GM19193 (cell line): ENCODE data around the gene LIMCH1.

Source experiments
- POLR2A ChIP-seq: IDR thresholded peaks from 4 replicates; pipeline ENCODE4 v1.6.1; 2011; ENCODE audit not compliant: insufficient read depth, insufficient read length; ENCODE audit errors: extremely low read depth

LIMCH1 gene

GRCh38 chr4:41524425-41524824, 13.5 kb upstream of the LIMCH1 start:
- TF ChIP-seq POLR2A = no peak

DNA sequence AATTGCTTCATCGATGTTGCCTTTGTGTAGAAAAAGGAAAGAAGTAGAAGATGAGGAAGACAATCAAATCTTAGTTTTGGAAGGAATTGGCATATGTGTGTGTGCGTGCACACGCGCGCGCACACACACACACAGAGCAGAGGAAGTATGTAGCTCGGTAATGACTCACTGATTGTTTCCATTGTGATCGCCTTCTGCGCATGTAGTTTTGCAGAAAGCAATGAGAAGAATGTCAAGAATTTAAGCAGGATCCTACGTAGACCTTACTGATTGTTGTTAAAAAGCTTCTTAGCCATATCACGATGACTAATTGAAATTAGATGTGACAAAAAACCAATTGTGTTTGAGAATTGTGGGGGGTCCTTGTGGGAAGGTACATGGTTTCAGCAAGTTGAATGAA, 12.8 kb upstream of the LIMCH1 start:
- no peak for TF ChIP-seq POLR2A

DNA sequence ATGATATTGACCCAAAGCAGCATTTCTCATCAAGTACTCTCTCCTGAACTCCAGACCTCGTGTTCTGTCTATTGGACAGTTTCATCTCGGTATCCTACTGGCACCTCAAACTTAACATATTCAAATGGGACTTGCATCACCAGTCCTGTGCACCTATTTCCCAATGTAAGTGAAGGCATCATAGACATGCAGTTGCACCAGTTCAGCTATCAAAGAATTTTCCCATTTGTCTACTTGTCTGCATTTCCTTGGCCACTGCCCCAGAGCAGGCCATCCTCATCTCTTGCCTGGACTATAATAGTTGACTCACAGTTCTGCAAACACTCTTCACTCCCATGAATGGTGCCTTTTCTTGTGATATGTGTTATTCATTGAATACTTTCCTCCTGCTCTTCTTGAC, 11.3 kb upstream of the LIMCH1 start:
- no peak for TF ChIP-seq POLR2A

DNA sequence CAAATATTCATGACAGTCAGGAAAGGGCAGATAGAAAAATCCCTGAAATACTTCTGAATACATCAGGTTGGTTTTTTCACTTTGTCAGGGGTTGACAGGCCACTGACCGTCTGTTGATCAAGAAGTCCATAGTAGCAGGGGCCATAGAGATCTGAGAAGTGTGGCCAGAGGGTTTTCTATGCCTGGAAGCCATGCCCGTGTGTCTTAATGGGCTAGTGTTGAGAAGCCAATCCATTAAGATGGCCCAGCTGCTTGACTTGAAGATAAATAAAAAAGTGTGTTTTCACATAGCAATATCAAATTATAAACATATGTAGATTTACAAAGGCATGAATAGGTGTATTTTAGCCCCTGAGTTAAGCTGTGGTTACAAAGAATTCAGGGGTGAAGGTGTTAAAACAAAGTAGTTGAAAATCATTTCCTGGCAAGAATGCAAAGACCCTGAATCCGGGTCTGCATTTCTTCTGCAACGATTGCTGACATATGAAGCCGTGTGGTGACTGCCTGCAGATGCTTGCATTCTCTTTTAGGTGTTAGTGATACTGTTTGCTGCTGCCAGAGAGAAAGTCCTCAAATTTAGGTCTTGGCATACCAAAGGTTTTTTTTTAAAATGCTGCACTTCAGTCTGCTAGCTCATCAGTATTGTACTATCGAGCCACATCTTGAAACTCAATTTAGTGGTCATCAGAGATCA, 9.3 kb upstream of the LIMCH1 start:
- TF ChIP-seq POLR2A = no peak

GRCh38 chr4:41530741-41531140, 7.2 kb upstream of the LIMCH1 start:
- TF ChIP-seq POLR2A = no peak

DNA sequence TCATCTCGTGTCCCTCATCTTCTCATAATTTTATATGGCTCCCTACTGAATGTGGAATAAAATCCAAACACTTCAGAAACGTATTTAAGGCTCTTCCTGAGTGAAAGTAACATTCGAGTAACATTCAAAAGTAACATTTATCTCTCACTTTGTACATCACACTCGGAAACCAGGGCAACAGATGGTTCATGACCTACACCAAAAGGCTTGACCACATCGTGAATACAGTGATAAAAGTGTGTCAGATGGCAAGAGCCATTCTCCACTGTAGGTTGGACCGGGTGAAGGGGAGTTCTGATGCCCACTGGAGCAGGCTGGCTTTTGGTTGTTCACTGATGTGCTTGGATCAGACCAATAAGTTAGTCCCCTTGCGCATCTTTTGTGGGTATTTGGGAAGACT, 5.6 kb upstream of the LIMCH1 start:
- no peak for TF ChIP-seq POLR2A

GRCh38 chr4:41532882-41533281, 5.1 kb upstream of the LIMCH1 start:
- no peak for TF ChIP-seq POLR2A

GRCh38 chr4:41533680-41534079, 4.3 kb upstream of the LIMCH1 start:
- TF ChIP-seq POLR2A = no peak

DNA sequence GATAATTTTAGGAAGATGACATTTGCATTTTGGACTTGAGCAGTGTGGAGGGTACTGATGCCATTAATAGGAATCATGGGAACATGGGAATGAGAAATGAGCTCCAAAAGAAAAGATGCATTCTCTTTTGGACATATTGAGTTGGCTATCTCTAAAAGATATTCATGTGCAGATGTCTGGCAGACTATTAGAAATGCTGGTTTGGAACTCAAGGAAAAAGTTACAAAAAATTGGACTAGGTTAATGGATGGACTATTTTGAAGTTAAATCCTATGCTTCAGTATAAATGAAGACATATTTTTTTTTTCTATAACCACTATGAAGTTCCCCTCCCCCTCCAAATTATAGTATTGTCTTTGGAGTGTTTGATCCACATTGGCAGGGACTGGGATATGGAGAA, 3.6 kb upstream of the LIMCH1 start:
- TF ChIP-seq POLR2A = no peak

DNA sequence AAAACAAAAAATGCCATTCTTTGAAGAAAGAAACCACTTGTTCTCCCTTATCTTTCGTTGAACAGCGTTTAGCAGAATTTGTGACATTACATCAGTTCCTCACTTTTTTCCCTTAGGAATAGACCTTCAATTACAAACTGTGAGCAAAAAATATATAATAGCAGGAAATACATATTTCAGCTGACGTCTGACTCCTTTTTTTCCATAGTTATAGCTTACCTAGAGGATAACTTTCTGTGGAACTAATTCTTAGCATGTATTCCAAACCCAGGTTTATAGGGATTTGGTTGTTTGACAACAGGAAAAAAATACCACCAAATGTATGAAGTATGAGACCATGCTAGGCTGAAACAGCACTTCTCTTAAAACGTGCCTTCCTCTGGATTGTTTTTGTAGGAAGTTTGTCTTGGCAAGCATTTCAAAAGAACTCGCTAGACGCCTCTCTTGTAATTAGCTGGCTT, 2.0 kb upstream of the LIMCH1 start:
- TF ChIP-seq POLR2A = no peak

DNA sequence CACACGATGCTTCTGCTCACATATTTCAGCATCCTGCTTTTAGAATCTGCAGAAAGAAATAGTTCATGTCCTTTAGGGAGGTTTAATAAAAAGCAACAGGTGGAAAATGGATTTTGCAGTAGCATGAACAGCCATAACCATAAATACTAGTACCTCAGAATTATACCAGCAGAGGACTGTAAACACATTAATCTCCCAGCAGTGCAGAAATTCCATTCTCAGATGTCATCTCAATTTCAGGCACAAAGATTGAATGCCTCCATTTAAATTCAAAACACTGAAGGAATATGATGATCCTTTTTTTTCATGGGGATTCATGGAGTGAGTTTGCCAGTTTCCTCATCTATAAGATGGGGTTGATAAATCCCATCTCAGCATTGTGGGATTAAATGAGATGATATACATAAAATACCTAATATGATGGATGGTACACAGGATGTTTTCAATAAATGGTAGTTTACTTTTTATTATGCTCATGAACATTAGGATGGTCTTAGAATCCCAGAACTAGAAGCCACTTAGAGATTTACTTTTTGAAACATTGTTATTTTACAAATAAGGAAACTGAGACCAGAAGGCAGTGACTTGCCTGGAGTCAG, 566 bp upstream of the LIMCH1 start:
- TF ChIP-seq POLR2A = no peak

DNA sequence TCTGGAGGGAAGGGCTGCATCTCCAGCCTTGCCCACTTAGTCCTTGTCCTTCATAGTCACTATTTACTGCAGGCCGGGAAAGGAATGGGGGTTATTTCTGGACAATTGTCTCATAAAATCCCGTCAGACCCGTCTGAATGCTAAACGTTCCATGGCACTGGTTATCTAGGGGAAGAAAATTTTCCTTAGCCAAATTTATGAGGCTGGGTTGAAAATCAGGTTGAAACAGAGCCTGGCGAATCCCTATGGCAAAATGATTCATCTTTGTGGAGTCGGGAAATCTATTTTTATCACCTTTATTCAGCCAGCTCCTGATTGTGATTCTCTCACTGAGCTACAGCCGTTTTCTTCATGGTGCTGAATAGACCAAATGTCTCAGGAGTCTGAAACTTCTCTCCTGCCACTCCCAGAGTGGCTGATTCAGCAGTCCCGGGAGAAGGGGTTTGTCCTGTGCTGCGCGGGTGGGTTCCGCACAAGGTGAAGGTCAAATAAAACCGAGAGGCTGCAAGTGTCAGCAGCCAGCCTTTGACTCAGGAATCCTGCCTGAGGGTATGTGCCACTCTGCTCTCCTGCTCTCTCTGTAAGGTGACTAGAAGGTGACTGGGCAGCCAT, 1.0 kb downstream of the LIMCH1 start:
- TF ChIP-seq POLR2A = no peak

GRCh38 chr4:41539711-41540110, 1.8 kb downstream of the LIMCH1 start:
- no peak for TF ChIP-seq POLR2A

GRCh38 chr4:41540687-41541086, 2.7 kb downstream of the LIMCH1 start:
- TF ChIP-seq POLR2A = no peak

DNA sequence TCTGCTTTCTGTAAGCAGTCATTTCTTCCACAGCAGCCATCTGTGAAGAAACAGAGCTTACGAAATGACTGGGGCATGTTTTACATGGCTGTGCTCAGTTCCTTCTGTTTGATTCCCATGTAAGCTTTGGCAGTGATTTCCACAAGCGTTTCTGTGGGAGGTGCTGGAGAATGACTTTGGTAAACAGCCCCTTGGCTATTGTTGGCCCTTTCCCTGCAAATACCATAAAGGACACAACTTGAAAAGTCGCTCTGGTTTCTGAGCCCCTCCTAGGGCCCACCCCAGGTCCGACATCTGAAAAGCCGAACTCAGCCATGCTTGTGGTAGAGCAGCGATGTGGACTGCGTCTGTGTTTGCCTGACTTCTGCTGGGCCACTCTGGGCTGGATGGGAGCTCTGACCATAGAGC, 3.7 kb downstream of the LIMCH1 start:
- TF ChIP-seq POLR2A = no peak
